HG02973 (cell line): ENCODE measurements around the gene TMEM242.
"Not testable (repeated sequence)": the region's sequence is repeated elsewhere in the genome, so short reads cannot be mapped to it uniquely, and the experiment has no call there.

Experiments
- ATAC-seq: cut with Tn5 transposase; IDR thresholded peaks from one replicate; pipeline ENCODE4 v1.9.1; 2021; ENCODE audit warnings: moderate library complexity; ENCODE audit not compliant: unreplicated experiment

TMEM242 gene

GRCh38 chr6:157325069-157325805 lies 1.9 kb upstream of the TMEM242 start:
- ATAC-seq: no peak

- ATAC-seq: no peak
Observed at GRCh38 chr6:157323966-157324300, 614 bp upstream of the TMEM242 start.

- peak; percentile 81 for ATAC-seq
Observed at GRCh38 chr6:157322792-157323254, 496 bp downstream of the TMEM242 start.

DNA sequence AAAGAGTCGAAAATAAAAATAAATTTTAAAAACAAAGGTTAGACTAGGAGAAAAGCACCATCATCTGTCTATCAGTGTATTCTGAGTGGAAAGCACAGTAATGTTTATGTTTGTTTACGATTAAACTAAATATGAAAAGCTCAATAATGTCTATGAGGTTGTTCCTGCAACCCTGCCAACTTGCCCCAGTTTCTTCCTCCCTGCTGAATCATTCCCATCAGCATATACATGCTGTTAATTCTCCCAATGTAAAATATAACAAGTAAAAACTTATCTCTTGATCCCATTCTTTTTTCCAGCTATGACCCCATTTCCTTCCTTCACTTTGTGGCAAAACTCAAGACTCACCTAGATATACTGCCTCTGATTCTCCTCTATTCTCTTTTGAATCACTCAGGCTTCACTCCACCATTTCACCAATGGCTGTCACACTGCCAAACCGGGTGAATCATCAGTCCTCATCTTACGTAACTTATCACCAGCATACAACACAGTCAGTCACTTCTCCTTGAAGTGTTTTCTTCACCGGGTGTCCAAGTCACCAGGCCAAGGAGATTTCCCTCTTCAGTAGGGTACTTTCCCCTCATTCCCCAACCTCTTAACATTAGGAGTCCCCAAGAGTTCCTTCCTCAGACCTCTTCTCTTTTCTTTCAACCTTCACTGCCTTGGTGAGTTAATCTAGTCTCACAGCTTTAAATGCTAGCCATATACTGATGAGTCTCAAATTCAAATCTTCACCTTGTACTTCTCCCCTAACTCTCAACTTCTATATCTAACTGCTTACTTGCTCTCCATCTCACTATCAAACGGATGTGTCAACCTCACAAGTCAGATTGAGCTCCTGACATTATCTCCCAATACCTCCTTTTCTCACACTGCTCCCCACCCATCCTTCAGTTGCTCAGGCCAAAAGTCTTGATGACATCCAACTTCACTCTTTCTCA lies 6.2 kb downstream of the TMEM242 start:
- no peak for ATAC-seq

- ATAC-seq: peak; percentile 84
Observed at GRCh38 chr6:157314705-157315321, 8.5 kb downstream of the TMEM242 start.

GRCh38 chr6:157313531-157314467 lies 9.5 kb downstream of the TMEM242 start:
- ATAC-seq: no peak

DNA sequence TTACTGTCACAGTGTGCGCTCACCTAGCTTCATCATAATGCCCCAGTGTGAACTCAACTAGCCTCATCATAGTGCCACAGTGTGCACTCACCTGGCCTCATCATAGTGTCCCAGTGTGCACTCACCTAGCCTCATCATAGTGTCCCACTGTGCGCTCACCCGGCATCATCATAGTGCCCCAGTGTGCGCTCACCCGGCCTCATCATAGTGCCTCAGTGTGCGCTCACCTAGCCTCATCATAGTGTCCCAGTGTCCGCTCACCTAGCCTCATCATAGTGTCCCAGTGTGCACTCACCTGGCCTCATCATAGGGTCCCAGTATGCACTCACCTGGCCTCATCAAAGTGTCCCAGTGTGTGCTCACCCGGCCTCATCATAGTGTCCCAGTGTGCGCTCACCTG lies 10.6 kb downstream of the TMEM242 start:
- no peak for ATAC-seq

DNA sequence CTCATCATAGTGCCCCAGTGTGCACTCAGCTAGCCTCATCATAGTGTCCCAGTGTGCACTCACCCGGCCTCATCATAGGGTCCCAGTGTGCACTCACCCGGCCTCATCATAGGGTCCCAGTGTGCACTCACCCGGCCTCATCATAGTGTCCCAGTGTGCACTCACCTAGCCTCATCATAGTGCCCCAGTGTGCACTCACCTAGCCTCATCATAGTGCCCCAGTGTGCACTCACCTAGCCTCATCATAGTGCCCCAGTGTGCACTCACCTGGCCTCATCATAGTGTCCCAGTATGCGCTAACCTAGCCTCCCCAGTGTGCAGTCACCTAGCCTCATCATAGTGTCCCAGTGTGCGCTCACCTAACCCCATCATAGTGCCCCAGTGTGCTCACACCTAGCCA lies 12.6 kb downstream of the TMEM242 start:
- not testable (repeated sequence) for ATAC-seq

DNA sequence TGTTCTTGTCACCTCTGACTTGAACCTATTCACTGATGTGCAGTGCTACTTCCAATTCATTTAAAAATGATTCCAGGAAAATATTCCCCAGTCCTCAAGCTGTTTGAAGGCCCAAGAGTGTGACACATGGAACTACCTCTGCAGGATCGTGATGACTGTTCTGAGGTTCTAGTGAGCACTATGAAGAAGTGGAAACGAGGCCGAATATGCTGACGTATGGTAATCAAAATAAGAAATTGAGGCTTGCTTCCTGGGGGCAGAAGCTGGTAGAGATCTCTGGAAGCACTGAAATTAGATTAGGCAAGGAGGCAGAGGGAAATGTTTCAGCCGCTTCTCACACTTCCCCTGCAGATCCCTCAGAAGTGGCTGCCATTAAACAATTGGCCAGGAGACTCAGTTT lies 15.7 kb downstream of the TMEM242 start:
- ATAC-seq: no peak

DNA sequence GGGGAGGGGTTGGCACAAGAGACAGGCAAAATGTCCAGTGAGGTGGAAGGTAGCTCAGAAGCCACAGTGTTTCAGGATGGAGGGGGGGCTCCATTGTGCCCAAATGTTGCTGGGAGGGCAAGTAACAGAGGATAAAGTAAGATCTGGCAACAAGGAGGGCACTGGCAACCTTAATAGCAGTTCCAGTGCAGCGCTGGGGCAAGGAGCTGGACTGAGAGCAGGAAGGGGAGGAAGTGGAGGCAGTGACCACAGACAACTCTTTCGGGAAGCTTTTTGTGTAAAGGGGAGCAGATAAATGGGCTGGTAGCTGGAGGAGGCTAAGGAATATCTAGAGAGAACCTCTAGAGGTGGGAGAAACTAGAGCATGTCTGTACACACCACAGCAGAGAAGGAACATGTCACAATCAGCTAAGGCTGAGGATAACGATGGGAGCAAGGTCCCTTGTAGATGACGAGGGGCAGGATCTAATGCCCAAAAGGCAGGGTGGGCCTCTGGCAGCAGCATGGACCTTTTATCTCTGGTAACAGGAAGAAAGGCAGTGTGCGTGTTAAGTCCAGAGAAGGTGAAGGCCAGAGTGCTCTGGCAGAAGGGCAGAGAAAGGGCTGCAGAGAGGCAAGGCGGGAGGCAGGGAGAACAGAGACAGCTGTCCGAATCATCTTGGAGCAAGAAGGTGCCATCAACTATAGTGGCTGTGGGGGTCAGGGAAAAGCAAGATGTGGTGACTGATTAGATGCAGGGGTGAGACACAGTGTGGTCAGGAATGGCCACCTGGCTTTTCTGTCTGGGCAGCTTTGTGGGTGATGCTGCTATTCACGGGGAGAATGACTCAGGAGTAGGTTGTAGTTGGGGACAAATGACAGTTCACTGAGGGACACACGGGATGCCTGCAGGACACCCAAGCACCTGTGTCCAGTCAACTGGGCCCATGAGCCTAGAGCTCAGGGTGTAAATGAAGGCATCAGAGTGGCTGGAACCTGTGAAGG lies 17.4 kb downstream of the TMEM242 start:
- ATAC-seq: no peak

GRCh38 chr6:157304899-157305663 lies 18.2 kb downstream of the TMEM242 start:
- ATAC-seq: no peak

GRCh38 chr6:157302736-157303135 lies 20.6 kb downstream of the TMEM242 start:
- no peak for ATAC-seq

GRCh38 chr6:157300436-157300835 lies 22.9 kb downstream of the TMEM242 start:
- no peak for ATAC-seq

DNA sequence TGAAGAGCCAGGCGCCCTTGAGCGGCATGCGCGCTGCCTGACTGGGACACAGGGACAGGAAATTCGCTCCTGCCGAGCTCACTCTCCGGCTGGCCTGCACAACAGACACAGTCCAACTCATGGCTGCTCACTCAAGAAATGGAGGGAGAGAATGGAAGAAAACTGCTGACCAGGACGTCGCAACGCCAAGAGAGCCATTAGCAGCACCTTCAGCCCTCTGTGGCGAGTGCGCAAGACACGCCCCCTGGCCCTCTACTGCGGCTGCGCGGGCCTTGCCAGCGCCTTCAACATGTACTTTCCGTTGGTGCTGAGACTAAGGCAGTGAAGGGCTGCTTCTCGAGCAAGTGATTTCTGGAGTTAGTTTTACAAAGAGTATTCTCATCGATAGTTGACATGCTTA lies 23.3 kb downstream of the TMEM242 start:
- no peak for ATAC-seq

GRCh38 chr6:157298216-157298724 lies 25.0 kb downstream of the TMEM242 start:
- ATAC-seq: no peak

- ATAC-seq: no peak
Observed at GRCh38 chr6:157294654-157295053, 28.7 kb downstream of the TMEM242 start.

DNA sequence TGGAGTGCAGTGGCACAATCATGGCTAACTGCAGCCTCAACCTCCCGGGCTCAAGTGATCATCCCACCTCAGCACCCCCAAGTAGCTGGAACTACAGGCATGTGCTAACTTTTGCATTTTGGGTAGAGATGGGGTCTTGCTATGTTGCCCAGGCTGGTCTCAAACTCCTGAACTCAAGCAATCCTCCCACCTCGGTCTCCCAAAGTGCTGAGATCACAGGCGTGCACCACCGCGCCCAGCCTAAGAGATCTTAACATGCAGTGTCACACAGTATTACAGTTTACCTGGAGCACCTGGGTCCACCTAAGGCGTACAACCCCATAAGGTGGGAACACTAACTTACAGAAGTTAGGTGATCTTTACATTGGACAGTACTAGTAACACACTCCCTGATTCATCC lies 29.5 kb downstream of the TMEM242 start:
- ATAC-seq: no peak

DNA sequence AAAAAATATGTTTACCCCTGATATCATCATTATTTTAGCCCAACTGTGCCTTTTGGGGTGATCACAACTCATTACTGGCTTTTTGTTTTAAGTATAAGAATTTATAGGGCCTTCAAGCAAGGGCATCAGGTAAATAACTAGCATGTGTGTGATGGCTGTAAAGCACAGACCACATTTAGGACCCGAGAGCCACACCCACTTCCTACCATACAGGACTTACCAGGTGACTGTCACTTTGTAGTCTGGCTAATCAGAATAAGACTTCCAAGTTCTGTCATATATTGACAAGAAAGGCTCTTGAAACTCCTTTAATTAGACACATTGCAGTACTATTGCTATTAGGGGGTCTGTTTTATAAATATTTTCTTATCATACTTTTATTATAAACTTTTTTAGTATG lies 31.1 kb downstream of the TMEM242 start:
- ATAC-seq: no peak
